Measurements from ENCODE around the gene RASGEF1C. TPM values are rescaled to one million over a fixed set of nuclear protein-coding genes. Genes with fewer than 3 reads are reported as not detected.

Gene RASGEF1C
- total and polyA plus RNA-seq, 10 donors, result 0.06 to 1.1 (median 0.21) TPM; not detected in 6

- no peak overlapping the region for H3K4me3 ChIP-seq
- 89 to 96% (median 92%) methylated on average over 4 of the region's 4 CpGs for WGBS, 5 donors
Observed at GRCh38 chr5:180250329-180250728, 41.3 kb upstream of the RASGEF1C start.

GRCh38 chr5:180241600-180241999, 32.6 kb upstream of the RASGEF1C start:
- Histone ChIP-seq H3K27ac (no peak overlapping the region), H3K36me3 (peaks cover 4 to 100% (median 75%) of the 10 kb centered on the region in 6 donors), H3K27me3 (replicated peaks in 1 of 7) (no peaks in the 10 kb centered on the region), H3K4me1 (no peaks in the 10 kb centered on the region), H3K9me3 (peaks cover 0 to 96% (median 54%) of the 10 kb centered on the region in 8 donors), H3K4me3 (no peak overlapping the region)
- 92 to 97% (median 95%) methylated on average over 5 of the region's 5 CpGs for WGBS, 5 donors
- intact Hi-C loops (cut with DNase I; ENCODE audit: low total_unique reads), result no loop called here
- TF ChIP-seq POLR2A (IDR thresholded peaks at IDR 0.05), result no peak
- no peak for TF ChIP-seq CTCF (IDR thresholded peaks at IDR 0.05 in 8 of 11, conservative IDR thresholded peaks at IDR 0.05 in 3 of 11)
- TF ChIP-seq POLR2AphosphoS5 (IDR thresholded peaks at IDR 0.05), result no peak
- DNase-seq, result no peak

More at GRCh38 chr5:180250329-180250728, 41.3 kb upstream of the RASGEF1C start:
- H3K27ac ChIP-seq, result no peak overlapping the region
- no peaks in the 10 kb centered on the region for H3K27me3 ChIP-seq (replicated peaks in 1 of 7)
- peaks cover 18 to 100% (median 74%) of the 10 kb centered on the region in 6 donors for H3K36me3 ChIP-seq
- no peak for DNase-seq
- peaks cover 35 to 100% (median 99%) of the 10 kb centered on the region in 8 donors for H3K9me3 ChIP-seq
- H3K4me1 ChIP-seq, result no peaks in the 10 kb centered on the region
- TF ChIP-seq CTCF (IDR thresholded peaks at IDR 0.05 in 8 of 11, conservative IDR thresholded peaks at IDR 0.05 in 3 of 11), result no peak
- no peak for TF ChIP-seq POLR2A (IDR thresholded peaks at IDR 0.05)
- TF ChIP-seq POLR2AphosphoS5 (IDR thresholded peaks at IDR 0.05), result no peak
- intact Hi-C loops (cut with DNase I; ENCODE audit: low total_unique reads), result no loop called here

GRCh38 chr5:180238631-180239030, 29.6 kb upstream of the RASGEF1C start:
- H3K9me3 ChIP-seq, result peaks cover 0 to 93% (median 36%) of the 10 kb centered on the region in 8 donors
- H3K36me3 ChIP-seq, result peaks cover 6 to 100% (median 92%) of the 10 kb centered on the region in 6 donors
- DNase-seq, result no peak
- WGBS, 5 donors, result 96 to 100% (median 98%) methylated on average over 2 of the region's 2 CpGs
- H3K4me3 ChIP-seq, result no peak overlapping the region
- intact Hi-C loops (cut with DNase I; ENCODE audit: low total_unique reads), result no loop called here
- H3K27ac ChIP-seq, result no peak overlapping the region
- no peaks in the 10 kb centered on the region for H3K4me1 ChIP-seq
- no peaks in the 10 kb centered on the region for H3K27me3 ChIP-seq (replicated peaks in 1 of 7)
- TF ChIP-seq CTCF (IDR thresholded peaks at IDR 0.05 in 8 of 11, conservative IDR thresholded peaks at IDR 0.05 in 3 of 11), result no peak
- no peak for TF ChIP-seq POLR2A (IDR thresholded peaks at IDR 0.05)
- no peak for TF ChIP-seq POLR2AphosphoS5 (IDR thresholded peaks at IDR 0.05)

DNA sequence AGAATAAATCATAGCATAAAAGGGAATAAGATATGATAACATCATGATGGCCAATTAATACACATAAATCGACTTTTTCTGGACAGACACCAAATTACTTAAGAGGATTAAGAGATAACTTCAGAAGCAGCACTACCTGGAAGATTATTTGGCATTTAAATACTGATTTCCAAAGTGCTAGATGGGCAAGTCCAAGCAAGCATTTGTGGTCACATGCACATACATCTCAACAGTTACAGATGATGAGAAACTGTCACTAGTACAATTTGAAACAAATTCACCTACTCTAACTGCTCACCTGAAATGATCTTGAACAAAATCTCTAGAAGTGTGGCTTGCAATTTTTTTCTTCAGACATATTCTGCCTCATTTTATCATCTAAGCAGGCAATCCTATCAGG, 26.8 kb upstream of the RASGEF1C start:
- Histone ChIP-seq H3K4me1 (no peaks in the 10 kb centered on the region), H3K27me3 (replicated peaks in 1 of 7) (no peaks in the 10 kb centered on the region), H3K4me3 (no peak overlapping the region), H3K36me3 (peaks cover 4 to 100% (median 80%) of the 10 kb centered on the region in 6 donors), H3K9me3 (peaks cover 0 to 85% (median 20%) of the 10 kb centered on the region in 8 donors), H3K27ac (no peak overlapping the region)
- WGBS, 5 donors, result 94 to 100% (median 98%) methylated on average over 1 of the region's 1 CpG
- DNase-seq, result no peak
- TF ChIP-seq POLR2AphosphoS5 (IDR thresholded peaks at IDR 0.05) (no peak), CTCF (IDR thresholded peaks at IDR 0.05 in 8 of 11, conservative IDR thresholded peaks at IDR 0.05 in 3 of 11) (no peak), POLR2A (IDR thresholded peaks at IDR 0.05) (no peak)
- intact Hi-C loops (cut with DNase I; ENCODE audit: low total_unique reads), result no loop called here
